Measurements from ENCODE around the gene ODAD3.
"Not testable (repeated sequence)": the region's sequence is repeated elsewhere in the genome, so short reads cannot be mapped to it uniquely, and the experiment has no call there.

Gene ODAD3

DNA sequence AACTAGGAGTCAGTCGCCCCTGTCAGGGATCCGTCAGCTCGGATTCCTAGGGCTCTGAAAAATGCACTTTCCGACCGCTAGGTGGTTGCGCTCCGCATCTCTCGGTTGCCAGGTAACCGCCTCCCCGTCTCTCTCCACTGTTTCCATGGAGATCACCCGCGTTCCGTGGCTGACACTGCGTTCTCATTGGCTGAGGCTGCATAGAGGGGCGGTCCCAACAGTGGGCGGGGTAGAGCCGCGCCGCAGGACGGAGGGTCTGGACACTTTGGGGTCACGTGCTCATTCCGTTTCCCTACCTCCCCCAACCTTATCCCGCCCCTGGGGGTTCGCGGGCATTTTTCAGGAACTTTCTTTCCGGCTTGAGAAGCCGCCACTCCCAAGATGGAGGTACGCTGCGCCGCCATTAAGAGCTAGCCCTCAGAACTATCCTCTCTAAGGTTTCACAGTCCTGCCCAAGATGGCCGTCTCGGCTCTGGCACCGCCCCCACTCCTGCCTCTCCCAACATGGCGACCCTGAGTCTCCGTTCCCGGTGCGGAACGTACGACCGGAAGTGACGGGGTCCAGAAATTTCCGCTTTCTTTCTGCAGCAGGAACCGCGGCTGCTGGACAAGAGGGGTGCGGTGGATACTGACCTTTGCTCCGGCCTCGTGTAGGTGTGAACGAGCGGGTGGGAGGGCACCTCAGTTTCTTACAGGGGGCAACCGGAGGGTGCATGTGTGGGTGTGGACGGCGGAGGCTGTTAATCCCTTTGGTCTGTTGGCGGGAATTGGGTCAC lies at the start of gene ODAD3, which contains the start of gene PRKCSH:
Gene ODAD3 (minus strand): TSS at position 65 of the 776 bp plus-strand sequence. CDS start 105 bp downstream, outside the sequence.
Gene PRKCSH (plus strand): TSS at position 579 of the 776 bp plus-strand sequence. CDS start 483 bp downstream, outside the sequence.
- DNase-seq = peak; percentile 100

DNA sequence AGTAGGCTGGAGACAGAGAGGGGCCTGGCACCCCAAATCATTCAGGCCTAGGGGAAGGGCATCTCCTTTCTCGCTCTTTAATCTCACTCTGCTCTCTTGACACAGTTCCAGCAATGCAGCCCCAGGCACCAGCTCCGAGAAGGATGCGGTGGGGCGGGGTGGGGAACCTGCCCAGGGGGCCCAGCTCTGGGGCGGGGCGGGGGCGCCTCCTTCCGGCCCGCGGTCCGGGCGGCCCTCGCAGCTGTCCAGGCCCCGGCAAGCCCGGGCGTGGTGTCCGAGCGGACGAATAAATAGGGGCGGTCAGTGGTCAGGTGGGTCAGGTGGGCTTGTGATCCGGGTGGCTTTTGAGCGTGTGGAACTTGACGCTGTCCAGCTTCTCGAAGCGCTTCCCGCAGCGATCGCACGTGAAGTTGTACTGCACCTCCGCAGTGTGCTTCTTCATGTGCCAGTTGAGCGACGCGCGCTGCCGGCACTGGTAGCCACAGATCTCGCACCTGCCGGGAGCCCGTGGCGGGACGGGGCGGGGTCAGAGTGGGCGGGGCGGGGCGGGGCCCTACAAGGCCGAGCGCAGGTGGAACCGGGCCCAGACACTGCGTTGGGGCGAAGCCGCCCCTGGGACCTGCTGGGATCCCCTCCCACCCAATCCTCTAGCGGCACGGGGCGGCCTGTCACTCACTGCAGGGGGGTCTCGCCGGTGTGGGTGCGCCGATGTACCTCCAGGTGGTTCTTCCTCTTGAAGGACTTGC lies 48.6 kb upstream of the ODAD3 start:
- no peak for DNase-seq

DNA sequence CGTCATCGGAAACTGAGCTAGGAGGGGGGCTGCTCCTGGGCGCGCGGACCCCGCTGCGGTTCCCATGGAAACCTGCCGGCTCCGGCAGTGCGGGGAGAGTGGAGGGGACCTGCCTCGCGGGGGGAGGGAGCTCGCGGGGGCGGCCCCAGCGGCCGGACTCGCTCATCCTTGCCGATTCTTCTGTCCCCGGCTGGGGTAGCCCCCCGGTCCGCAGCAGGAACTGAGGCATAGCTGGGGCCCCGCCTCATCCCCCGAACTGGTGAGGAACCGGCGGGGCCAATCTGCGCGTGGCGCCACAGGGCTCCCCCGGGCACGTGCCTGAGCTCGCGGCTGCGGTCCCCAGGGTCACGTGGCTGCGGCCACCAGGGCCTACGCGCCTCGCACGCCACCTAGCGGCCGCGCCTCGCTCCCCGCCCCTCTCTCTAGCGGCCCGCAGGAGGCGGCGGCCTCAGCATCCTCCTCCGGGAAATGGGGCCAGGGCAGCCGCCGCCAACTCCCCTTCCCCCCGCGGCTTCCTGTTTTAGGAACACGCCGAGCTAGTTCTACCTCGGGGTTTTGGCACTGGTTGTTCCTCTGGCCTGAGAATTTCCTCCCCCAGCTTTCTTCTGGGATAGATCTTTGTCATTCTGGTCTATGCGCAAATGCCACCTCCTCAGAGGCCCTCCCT lies 47.6 kb upstream of the ODAD3 start:
- peak; percentile 76 for DNase-seq

DNA sequence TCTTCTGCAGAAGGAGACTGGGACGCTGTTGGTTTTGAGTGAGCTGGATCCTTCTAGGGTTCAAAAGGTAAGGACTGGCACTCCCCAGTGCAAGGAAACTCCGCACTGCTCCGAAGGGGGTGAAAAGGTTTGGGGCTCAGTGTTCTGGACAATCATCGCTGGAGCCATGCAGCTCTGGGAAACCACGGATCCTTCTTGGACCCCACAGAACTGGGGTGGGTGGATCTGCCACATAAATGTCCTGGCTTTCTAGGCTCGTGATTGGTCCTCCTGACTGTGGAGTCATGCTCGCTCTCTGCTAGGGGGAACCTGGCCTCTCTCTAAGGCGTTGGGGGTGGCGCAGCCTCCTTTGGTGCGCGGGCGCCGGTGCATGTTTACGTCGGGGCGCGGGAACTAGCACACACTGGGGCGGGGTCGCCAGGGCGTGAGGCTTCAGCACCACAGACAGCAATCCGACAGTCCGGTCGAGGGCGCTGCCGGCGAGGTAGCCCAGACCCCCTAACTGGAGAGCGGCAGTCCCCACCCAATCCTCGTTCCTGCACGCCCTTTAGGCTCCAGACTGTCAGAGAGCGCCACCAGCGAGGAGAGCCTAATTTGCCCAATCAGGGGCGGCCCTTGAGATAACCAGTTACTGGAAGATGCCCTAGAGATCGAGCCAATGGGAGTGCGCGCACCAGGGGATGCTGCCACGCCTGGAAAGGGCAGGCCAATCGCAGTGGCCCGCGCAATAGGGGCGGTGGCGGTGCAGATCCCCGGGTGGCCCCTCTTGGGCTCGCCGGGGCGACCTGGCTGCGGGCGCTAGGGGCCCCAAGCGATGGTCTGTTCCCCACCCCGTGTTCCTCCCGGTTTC lies 46.8 kb upstream of the ODAD3 start:
- peak; percentile 90 for DNase-seq

DNA sequence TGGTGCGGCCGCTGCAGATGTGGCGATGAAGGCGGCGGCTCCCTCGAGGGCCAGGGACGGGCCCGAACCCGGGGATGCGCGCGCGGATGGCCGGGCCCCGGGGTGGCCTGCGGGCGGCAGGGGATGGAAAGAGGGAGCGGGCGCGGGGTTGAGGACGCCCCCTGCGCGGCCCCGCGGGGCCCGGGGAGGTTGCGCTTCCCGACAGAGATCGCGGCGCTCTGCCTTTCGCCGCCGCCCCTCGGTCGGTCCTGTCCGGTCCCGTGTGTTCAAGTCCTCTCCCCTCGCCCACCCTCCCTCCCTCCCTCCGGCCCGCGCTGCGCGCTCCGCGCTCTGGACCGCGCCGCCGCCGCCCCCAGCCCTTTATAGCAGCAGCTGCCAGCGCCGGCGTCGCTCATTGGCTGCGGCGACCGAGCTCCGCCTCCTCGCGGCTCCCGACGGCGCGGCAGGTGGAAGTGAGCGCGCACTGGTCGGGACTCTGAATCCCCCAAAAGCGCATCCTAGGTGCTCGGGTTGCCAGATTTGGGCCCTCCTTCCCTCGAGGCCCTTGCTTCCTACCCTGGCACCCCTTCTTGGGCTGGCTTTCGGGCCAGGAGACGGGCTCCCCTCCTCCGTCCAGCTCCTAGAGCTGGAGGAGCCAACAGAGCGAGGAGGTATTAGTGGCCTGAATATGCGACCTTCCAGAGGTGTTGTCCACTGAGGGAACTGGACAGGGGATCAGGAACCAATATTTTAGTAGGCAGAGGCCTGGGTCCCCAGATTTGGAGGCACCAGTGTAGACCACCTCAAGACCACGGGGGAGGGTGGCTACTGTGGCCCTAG lies 46.0 kb upstream of the ODAD3 start, which contains the start of gene ELAVL3:
Gene ELAVL3 (minus strand): TSS at position 332 of the 819 bp plus-strand sequence. CDS start 438 bp downstream, outside the sequence.
- DNase-seq = no peak

DNA sequence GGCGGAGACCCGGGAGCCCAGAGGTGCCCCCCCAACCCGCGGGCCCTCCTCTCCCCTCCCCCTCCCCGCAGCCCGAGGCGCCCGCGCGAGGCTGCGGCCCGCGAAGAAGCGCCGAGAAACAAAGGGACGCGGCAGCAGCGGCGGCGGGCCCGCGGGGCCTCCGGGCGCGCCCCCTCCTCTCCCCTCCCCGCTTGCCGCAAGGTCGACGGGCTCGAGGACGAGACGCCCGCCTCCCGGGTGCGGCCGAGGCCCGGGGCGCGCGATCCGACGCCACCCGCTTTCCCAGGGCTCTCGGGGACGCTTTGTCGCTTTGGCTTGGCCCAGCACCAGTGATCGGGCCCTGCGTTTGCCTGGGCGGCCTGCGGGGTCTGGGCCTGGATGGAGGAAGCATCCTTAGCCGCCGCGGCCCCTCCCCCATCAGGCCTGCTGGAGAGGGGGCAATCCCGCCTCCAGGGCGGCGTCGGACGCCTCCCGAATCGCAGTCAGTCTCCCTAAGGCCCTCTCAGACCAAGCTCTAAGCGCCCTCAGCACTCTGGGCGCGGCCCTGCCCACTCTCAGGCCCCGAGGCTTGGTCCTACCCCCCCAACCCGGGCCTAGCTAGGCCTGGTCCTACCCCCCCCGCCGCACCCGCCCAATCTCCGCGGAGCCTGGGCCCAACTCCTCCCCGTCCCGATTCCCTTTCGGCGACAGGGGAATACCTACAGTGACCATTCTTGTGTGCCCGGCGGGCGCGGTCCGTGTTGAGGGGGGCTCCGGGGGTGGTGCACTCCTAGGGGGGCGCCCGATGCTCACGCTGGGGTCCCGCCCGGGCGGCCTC lies 45.2 kb upstream of the ODAD3 start:
- DNase-seq = no peak

DNA sequence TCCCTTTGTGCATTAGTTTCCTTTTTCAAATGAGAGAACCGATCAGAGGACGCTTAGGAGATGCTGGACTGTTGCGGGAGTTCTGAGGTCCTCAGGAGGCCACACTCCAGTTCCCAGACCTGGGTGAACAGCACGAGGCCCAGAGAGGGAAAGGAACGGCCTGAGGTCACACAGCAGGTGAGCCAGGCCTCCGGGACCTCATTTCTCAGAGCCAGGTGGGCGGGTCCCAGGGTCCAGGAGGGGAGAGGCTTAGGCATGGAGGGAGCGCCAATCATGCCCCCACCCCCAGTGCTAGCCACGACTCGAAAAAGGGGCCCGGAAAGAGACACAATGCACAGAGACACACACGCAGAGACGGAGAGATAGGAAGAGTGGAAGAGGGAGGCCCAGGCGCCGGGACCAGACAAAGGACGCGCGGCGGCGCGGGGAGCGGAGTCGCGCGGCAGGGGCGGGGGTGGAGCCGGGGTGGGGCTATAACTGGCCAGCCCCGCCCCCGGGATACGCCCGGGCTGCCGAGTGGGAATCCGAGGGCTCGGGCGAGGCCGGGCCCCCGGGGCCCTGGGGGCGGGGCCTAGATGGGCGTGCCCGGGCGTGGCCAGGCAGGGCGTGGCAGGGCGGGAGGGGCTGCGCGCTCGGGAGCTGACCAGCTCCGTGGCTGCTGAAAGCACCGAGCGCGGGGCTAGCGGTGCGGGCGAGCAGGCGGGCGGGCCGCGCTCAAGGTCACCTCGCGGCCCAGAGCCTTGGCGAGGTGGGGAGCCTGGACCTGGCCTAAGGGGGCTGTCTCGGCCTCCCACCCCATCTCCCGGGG lies 44.4 kb upstream of the ODAD3 start:
- peak; percentile 80 for DNase-seq

DNA sequence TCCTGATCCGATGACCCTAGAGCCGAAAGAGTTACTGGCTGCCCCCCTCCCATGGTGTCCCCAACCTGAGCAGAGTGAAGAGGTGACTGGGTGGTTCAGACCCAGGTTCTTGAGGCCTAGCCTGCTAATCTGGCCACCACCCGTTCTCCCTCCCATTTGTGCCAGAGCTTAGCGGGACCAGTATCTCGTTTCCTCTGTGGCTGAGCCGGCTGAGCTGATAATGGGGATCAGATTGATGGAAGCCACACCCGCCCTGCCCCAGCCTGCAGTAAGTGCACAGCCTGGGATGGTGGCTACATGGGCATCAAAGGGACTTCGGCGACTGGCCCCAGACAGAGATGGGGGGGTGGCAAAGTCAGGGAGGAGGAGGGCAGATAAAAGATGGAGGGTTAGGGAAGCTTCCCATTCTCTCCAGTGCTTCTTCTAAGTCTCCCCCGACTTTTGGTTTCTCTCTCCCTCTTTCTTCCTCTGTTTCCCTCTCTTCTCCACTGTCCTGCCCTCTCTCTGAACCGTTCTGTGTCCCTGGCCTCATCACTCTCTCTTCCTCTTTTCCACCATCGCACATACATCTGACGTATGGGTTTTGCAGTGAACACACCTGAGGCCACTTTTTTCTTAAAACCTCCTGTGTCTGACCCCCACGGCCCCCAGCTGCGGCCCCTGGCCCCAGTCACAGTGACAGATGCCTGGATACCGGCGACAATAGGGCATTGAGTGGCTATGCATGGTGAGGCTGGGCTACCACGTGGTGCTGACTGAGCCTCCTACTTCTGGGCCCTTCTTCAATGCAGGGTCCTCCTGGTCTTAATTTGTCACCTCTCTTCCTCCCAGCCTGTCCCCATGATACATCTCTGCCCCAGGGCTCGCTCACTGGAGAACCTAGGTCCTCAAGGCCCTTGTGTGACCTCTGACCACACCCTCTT lies 43.5 kb upstream of the ODAD3 start:
- DNase-seq = no peak

DNA sequence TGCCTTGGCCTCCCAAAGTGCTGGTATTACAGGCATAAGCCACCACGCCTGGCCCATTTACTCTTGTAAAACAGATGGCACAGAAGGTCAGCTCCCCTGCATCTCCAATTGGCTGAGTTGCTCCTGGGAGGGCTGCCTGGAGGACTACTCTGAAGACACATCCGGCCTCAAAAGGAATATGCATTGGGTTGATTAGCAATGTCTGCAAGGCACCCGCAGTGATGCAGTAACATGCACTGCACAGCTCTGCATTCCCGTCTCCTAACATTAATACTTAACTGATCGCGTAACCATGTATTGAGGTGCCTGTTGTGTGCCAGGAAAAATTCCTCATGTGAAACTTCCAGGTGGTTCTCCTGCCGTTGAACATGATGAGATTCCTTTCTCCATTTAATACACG lies 40.9 kb upstream of the ODAD3 start:
- DNase-seq = no peak

DNA sequence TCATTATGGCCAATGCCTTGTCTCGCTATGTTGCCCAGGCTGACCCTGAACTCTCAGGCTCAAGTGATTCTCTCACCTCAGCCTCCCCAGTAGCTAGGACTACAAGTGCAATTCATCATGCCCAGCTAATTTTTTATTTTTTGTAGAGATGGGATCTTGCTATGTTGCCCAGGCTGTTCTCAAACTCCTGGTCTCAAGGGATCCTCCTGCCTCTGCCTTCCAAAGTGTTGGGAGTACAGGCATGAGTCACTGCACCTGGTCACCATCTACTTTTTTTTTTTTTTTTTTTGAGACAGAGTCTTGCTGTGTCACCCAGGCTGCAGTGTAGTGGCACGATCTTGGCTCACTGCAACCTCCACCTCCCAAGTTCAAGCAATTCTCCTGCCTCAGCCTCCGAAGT lies 40.4 kb upstream of the ODAD3 start:
- DNase-seq = not testable (repeated sequence)

DNA sequence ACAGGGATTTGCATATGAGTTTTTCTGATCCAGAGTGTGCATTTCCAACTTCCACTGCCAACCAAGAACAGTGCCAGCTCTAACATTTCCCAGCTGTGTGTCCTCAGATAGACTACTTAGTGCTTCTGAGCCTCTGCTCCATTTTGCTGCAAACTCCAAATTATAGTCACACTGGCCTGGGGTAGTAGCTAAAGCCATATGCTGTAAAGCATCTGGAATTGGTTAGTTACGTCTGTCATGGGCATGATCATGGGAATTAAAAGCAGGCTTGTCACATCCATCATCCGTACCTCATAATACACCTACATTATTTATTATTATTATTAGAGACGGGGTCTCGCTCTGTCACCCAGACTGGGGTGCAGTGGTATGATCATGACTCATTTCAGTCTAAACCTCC lies 38.8 kb upstream of the ODAD3 start:
- DNase-seq = no peak

DNA sequence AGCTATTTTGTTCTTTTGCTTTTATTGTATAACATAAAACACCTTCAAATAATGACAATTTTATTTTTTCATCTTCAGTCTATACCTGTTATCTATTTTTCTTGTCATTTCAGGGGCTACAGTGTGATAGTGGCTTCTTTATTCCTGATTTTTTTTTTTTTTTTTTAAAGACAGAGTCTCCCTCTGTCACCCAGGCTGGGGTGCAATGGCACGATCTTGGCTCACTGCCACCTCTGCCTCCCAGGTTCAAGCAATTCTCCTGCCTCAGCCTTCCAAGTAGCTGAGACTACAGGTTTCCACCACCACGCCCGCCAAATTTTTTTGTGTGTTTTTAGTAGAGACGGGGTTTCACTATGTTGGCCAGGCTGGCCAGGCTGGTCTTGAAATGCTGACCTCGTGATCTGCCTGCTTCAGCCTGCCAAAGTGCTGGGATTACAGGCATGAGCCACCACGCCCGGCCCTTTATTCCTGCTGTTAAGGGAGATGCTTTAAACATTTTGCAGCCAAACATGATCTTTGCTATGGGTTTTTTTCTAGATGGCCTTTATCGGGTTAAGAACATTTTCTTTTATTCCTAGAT lies 33.4 kb upstream of the ODAD3 start:
- not testable (repeated sequence) for DNase-seq

DNA sequence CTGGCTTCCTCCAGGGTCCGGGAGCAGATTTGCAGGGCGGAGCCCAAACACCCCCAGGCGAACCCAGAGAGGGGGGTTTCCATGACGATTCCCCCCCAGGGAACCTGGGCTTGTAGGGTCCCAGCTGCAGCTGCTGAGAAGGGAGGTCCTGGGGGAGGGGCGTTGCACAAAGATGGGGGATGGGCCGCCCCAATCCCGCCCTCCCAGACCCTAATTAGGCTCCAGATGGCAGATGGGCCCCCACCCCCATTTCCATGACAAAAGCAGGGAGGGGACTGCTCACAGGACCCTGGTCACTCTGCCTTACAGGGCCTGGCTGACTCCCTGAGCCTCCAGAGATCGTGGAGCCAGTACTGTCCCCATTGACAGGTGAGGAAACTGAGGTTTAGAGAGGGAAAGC lies 30.7 kb upstream of the ODAD3 start:
- no peak for DNase-seq

DNA sequence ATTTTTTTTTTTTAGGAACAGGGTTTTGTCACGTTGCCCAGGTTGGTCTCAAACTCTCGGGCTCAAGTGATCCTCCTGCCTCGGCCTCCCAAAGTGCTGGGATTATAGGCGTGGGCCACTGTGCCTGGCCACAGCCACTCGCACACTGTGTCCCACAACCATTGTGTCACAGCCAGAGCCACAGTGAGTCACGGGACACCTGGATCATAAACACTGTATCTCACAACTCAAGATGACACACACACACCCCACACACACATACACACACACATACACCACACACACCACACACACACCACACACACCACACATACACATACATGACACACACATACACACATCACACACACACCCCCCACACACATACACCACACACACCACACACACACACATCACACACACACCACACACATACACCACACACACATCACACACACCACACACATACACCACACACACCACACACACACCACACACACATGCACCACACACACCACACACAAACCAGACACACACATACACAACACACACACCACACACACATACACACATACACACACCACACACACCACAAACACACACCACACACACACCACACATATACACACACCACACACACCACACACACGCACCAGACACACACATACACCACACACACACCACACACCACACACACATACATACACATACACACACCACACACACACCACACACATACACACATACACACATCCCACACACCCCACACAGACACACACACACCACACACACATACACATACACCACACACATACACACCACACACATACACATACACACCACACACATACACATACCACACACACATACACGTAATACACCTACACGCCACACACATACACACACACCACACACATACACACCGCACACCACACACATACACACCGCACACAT lies 29.7 kb upstream of the ODAD3 start:
- no peak for DNase-seq

DNA sequence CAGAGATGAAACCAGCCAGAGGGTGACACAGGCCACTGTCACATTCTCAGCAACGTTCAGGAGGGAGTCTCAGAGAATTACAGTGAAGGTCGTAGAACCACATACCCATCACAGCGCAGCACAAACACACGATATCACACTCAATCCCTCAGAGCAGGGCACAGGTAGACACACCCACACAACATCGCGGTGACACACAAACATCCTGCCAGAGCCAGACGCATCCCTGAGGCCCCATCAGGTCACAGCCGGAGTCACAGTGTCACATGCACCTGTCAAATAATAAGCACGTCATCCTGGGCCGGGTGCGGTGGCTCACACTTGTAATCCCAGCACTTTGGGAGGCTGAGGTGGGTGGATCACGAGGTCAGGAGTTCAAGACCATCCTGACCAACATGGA lies 28.5 kb upstream of the ODAD3 start:
- DNase-seq = no peak

DNA sequence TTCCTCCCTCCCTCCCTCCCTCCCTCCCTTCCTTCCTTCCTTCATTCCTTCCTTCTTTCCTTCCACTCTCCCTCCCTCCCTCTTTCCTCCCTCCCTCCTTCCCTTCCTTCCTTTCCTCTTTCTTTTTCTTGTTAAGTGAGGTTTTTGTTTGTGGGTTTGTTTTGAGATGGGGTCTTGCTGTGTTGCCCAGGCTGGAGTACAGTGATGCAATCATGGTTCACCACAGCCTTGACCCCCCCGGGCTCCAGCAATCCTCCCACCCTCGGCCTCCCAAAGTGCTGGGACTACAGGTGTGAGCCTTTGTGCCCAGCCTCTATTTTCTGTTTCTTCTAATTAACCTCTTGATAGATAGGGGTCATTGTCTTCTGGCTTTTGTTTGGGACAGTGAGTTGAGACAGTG lies 26.5 kb upstream of the ODAD3 start:
- no peak for DNase-seq

DNA sequence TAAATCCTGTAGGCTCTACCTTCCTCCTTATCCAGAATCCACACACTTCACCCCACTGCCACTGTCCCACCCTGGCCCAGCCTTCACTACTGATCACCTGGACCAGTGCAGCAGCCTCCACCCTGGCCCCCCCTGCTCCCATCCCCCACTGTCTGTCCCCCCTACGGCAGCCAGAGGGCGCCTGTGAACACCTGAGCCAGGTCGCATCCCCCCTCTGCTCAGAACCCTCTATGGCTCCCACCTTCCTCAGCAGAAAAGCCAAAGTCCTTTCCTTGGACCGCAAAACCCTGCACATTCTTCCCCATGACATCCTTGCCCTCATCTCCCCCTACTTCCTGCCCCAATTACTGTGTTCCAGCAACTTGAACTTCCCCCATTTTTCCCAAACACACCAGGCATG lies 25.3 kb upstream of the ODAD3 start:
- no peak for DNase-seq

All from islet precursor cell (in vitro differentiated cells).